SK-N-DZ (cell line): Measurements from ENCODE around the gene ADAMTS17.

Experiments
- DNase-seq: peaks from one replicate; pipeline ENCODE4 v3.0.0-alpha.2; 2015; ENCODE audit warnings: low spot score

ADAMTS17 gene

GRCh38 chr15:100224206-100225185 is 117.3 kb downstream of the ADAMTS17 start:
- no peak for DNase-seq

DNA sequence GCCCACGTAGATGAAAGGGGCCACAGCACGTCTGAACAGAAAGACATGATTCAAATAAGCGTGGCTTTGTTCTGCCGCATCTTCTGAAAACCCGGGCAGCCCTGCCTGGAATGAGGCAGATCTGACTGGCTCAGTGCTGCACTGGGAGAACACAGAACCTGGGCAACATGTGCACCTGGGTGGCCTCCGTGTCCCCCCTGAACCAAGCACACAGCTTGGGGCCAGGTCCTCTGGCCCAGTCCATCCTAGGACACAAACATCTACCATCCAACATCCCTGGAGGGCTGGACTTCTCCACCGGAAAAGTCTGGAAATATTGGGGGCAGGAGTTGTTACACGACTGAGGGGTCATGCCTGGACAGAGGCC is 119.4 kb downstream of the ADAMTS17 start:
- DNase-seq: no peak

GRCh38 chr15:100221471-100222348 is 120.1 kb downstream of the ADAMTS17 start:
- DNase-seq: no peak

- DNase-seq: no peak
Observed at GRCh38 chr15:100220058-100220768, 121.6 kb downstream of the ADAMTS17 start.

GRCh38 chr15:100218434-100218833 is 123.3 kb downstream of the ADAMTS17 start:
- DNase-seq: no peak

DNA sequence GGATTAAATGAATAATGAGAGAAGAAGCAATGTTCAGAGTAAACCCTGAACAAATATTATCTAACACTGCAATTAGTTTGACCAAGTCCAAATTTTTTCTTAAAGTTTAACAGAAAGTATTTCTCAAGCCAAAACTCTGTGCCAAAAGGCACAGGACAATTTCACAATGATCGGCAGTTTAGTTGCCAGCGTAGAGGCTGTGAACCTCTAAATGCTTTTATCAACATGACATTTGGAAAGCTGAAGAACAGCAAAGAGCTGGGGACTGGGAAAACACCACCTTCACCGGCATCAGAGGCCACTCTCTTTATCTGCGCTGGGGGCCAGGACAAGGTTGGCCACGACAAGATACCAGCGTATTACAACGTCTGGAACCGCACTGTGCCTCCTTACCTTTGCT is 125.6 kb downstream of the ADAMTS17 start:
- DNase-seq: no peak

- DNase-seq: no peak
Observed at GRCh38 chr15:100215843-100216169, 126.0 kb downstream of the ADAMTS17 start.

- DNase-seq: no peak
Observed at GRCh38 chr15:100215031-100215842, 126.5 kb downstream of the ADAMTS17 start.

GRCh38 chr15:100211855-100212850 is 129.6 kb downstream of the ADAMTS17 start:
- no peak for DNase-seq

DNA sequence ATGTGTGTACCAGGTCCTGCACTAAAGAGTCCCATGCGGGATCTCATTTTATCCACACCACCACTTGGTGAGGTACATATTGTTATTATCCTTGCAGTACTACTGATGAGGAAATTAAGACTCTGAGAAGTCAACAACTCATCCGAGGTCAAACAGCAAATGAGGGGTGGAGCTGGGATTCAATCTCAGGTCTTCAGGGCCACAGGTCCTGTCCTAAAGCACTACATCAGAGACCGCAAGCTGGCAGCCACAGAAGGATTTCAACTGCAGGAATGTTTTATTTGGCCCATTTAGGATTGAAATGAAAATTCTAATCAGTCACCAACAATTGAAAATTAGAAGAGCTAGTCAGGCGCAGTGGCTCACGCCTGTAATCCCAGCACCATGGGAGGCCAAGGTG is 131.4 kb downstream of the ADAMTS17 start:
- no peak for DNase-seq

DNA sequence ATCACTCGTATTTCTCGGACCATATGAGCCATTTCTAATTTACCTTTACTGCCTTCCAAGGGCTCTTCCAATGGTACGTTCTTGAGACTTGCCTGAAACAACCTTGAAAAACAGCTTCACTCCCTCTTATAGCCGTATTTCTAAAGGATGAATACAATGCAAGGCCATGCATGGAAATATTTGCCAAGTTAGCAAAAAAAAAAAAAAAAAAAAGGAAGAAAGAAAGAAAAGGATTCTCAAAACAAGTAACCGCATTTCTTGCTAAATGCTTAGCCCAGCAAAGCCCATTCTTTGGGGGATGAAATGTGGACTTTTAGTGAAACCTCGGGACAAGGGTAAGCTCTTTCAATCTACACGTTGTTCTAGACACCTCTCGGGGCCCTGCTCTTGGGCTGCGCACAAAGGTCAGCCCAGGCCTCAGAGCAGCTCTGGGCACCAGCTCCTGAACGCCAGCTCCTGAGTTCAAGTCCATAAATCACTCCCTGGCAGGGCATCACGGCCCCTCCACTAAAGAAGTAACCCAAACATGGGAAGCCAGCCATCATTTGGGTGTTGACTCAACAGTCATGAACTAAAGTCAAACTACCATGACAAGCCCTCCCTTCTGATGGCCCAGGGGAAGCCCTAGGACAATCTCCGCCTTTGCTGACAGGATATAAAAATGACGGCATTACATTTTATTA is 132.7 kb downstream of the ADAMTS17 start:
- no peak for DNase-seq

DNA sequence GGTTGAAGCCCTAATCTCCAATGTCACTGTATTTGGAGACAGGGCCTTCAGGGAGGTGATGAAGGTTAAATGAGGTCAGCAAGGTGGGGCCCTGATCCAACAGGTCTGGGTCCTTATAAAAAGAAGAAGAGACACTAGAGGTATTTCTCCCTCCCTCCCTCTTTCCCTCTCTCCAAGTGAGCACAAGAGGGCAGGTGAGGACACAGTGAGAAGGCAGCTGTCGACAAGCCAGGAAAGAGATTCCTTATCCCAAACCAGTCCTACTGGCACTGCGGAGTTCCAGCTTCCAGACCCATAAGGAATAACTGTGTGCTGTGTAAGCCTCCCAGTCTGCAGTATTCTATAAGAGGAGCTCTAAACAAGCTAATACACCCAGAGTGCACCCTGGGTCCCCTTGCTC is 134.7 kb downstream of the ADAMTS17 start:
- no peak for DNase-seq

GRCh38 chr15:100206643-100207042 is 135.1 kb downstream of the ADAMTS17 start:
- no peak for DNase-seq

DNA sequence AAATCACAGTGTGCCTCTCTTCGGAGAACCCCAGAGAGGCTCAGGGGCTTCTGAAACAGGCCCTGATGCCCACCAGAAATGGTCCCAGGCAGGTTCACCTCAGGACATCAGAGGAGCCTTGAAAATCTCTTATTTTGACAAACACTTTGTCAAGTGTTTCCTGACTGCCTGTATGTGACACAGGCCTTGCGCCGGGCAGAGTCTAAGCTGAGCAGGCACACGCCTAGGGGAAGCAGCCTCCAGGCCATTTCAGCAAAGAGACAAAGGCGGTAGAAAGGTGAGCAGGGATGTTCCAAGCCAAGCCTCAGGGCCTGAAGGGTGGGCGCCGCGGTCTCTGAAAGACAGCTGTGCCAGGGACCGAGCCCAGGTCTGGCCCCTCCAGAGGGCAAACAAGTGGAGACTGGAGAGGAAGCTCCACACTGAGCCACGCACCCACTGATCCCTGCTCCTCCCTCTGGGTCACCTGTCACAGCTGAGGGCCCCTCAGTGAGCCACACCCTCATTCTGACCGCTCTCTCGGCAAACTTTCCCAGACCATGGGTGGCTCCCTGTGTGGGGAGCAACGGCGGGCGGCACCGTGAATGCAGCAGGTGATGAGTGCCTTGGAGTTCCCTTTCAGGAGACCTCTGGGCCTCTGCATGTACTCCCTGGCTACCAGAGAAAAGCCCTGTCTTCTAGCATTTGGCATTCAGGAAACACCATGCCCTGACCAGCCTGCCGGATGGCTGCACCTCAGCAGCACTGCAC is 136.1 kb downstream of the ADAMTS17 start:
- no peak for DNase-seq

DNA sequence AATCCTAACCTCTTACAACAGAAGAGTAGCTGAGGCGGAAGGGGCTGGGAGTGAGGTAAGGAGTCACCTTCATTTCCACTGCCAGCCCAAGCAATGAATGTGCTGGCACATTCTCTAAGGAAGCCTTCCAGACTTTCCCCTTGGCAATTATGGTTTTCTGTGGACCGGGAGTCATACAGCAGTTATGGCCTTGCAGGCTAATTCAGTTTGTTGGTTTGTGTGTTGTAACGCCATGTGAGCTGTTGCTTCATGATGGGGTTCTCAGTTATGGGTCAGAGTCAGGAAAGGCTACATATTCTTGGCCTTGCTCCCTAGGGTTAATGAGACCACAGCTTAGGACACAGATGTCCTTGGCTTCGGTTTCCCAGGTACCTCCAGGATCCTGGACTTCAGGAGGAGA is 137.0 kb downstream of the ADAMTS17 start:
- DNase-seq: no peak

DNA sequence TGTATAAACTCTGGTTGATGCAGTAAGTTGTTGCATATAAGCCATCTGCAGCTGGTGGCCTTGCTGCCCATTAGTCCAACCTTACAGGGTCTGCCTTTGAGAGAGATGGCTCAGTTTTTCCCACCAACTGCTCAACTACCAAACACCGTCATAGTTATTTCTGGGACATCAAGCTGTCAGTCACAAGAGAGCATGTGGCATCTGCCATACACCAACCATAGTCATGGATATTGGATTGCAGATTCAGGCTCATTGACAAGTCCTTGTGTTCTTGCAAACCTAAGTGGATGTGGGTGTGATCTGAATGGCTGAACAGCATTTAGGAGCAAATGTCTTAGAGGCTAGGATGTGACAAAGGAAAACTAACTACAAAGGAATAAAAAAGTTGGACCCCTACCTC is 137.6 kb downstream of the ADAMTS17 start:
- no peak for DNase-seq

GRCh38 chr15:100202309-100202960 is 139.3 kb downstream of the ADAMTS17 start:
- DNase-seq: no peak
